Stimulated activated CD4-positive, alpha-beta T cell treated with anti-CD3 and anti-CD28 coated beads, Interleukin-15, amount 100 ng/mL, for 48 hours (primary cell): ENCODE data around the gene BMAL1.

Experiments
- DNase-seq, 2 donors: peaks; one replicate each; pipeline ENCODE4 v3.0.0-alpha.2; 2020; ENCODE audit warnings: low read depth in 2 of 2

The BMAL1 gene

DNA sequence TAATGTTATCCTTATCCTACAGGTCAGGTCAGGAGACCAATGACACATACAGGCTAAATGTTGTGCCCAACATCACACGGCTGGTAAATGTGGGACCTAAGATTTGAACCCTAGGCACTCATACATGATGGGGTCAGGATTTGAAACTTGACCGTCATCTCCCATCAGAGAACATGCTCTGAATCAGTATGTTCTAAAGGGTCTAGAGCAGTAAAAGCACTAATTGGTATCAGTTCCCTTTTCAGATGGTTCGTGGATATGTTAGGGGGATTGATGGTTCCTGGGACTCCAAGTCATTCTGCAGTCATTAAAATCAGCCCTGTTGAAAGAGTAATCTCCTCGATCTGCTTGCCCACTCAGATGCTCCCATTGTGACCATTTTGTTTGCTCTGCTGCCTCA, 65.5 kb downstream of the BMAL1 start:
- DNase-seq: no peak

DNA sequence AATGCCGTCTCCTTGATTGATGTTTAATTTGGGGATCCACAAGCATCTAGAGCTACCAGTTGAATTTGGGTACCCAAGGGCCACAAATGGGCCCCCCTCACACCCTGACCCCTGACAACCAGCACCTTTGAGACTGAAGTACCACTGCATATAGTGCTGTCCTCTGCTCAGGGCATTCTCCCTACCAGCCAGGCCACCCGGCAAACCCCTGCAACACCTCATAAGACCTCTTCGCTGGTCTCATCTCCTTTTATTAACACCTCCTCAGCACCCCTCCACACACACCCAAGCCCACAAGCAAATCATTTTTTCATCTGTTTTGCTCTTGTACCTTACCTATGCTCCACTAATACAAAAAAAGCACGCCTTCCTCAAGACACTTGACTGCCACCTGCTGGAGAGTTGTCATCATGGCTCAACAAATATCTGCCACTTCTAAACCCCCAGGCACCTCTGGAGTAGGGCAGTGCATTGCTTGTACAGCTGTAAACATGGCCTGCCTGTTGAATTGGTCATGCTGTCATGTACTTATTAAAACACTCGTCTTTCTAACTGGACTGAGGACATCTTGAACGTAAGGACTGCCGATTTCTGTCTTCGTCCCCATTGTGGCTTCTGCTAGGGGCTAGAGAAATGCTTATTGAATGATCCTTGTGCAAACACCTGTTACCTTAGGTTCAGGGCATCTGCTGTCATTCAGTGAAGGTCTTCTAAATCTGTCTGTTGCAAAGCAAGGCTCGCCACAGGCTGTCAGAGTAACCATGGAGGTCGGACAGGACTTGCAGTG, 66.5 kb downstream of the BMAL1 start:
- peak; percentile 40 to 63 for DNase-seq

DNA sequence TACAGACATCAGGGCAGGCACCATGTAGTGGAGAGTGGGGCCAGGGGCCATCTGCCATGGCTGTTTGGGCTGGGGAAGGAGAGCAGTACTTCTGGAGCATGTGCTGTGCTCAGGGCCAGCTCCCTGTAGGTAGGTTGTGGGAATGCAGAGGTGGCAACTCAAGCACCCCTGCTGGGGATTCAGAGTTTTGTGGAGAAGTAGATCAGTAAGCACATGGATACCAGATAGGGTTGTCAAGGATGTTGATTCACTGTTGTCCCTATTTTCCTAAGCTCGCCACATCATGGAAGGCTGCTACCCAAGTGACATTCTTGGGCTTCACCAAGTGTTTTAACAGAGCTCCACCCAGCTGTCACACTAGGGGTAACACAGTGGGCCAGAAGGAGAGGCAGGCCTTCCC, 67.2 kb downstream of the BMAL1 start:
- DNase-seq: no peak

DNA sequence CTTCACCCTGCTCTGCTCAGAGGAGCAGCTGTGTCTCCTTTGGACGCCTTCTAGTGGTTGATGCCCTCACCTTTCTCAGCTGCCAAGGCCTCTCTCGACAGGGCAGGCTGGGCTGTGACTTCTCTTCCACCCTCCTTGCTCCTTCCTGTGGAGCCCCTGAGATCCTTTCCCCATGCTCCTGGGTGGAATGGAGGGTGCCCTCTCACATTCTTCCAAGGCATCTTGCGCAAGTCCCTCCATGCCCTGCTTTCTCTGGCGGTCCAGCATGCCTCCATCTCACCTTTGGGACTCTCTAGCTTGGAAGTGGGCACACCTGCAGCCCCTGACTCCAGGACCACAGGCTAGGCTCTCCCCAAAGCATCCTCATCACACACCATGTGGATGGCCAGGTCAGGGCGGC, 68.9 kb downstream of the BMAL1 start:
- no peak for DNase-seq

DNA sequence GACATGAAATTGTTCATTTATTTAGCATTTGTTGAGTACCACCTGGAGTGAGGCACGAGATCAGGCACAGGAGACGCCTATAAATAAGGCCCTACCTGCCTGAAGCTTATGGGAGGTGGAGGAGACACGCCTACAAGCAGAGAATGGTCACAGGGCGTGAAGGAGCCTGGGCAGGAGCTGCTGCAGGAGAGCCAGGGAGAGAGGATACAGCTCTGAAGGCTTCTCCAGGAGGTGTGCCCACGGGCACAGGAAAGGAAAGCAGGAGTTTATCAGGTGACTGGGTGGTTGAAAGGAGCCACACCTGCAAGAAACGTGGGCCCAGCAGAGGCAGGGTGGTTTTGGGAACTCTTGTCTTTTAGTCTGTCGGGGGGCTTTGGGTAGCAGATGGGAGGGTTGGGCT, 70.3 kb downstream of the BMAL1 start:
- no peak for DNase-seq

DNA sequence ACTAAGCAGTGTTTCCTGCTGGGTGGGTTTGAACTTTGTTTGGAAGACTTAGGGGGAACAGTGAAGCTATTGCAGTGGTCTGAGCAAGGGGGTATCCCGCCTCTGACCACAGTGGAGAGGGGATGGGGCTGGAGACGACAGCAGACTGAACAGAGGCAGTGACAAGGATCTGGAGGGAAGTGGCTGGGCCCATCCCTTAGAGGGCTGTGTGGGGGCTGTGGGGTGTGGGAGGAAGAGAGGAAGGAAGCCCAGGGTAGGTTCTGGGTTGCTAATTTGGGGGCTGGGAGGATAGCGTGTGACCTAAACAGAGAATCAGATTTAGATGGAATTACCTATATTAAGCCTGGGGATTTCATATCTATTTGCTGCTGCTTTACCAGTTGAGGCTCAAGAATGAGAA, 70.7 kb downstream of the BMAL1 start:
- DNase-seq: no peak

DNA sequence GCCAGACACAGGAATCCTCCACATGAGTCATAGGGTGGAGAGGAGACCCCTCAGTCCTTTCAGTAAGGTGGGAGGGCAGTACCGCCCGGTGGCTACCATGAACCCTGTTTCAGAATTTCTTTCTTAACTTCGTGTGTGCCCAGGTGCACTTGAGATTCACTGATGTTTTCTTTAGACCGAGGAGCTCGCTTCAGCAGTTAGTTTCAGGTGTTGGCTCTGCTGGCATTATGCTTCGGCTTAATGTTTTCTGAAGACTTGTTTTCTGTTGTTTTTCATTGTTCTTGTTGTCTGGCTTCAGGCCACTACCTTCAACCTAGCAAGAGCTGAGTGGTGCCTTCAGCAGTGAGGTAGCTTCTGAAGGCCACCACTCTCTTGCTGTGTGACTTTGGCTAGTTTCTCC, 71.5 kb downstream of the BMAL1 start:
- no peak for DNase-seq

DNA sequence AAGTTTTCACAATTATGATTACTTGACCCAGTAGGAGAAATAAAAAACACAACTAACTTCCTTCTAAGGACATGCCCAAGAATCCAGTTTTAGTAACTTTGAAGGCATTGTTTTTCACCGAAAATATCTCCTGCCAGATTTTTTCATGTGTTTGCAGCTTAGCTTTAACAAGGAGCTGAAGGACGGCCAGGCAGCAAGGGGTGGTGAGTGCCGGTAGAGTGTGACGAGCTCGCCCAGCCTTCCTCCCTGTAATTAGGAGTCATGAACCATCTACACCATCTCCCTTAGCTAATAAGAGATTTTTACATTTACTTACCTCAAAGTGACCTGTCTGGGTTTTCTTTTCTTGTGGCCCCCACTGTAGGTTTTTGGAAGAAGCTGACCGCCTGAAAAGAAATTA, 72.0 kb downstream of the BMAL1 start:
- no peak for DNase-seq

DNA sequence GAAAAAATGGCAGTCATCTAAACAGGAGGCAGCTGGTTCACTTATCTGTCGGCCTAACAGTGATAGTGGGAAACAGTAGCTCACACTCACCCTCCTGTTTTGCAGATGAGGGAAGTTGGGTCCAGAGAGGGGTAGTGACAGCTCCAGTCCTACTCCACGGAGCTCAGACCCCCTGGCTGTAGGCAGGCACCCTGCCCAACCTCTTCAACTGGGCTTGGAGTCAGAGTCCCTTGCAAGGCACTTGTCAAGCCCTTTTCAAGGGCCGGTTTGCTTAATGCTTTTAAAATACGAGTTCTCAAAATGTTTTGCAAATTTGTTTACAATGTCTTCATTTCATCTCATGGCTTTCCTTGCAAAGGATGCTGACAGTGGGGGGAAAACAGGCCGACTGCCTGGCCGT, 75.1 kb downstream of the BMAL1 start:
- DNase-seq: no peak

DNA sequence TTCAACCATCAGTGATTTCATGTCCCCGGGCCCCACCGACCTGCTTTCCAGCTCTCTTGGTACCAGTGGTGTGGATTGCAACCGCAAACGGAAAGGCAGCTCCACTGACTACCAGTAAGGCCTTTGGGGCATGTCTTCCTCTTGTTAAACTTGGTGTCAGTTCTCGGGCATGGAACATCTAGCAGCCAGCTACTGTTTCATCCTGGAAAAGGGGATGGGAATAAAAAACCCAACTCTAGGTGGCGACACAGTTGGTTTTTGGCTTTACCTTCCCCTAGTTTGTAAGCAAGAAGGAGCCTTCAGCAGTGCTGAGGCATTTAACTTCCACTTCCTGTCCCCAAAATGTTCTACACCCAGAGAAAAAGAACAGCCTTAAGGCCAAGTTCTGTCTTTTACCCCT, 76.7 kb downstream of the BMAL1 start:
- DNase-seq: no peak

DNA sequence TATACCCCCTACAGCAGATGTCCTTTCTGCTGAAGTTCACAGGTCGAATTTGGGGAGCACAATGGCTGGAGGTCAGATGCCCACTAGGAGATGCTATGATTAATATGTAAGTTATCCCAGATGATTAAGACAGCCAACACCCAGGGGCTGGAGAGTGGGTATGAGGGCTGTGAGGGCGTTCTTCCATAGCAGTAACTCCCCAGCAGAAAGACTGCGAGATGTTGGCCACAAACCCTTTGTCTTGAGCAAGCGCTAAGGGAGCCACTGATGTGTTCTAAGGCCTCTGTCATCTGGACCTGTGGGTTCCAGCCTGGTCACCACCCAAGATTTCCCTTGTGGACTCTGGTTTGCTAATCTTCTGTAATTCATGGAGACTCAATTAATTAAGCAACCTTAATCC, 77.6 kb downstream of the BMAL1 start:
- DNase-seq: no peak

DNA sequence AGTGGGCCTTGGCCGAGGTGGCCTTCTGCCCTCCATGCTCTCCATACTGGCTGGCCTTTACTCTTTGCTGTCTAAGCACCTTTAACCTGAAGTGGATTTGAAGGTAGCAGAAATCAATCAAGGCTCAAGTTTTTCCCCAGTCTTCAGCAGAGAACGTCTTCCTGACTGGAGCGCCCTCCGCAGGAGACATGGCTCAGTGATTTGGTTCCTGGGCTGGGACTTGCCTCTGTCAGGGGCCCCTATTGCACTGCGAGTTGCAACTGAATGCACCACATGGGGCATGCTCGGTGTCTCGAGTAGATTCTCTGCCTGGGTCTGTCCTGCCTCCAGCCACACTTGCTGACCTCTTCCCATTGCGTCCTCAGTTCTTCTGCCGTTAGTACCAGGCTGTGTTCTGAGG, 79.6 kb downstream of the BMAL1 start:
- DNase-seq: no peak

DNA sequence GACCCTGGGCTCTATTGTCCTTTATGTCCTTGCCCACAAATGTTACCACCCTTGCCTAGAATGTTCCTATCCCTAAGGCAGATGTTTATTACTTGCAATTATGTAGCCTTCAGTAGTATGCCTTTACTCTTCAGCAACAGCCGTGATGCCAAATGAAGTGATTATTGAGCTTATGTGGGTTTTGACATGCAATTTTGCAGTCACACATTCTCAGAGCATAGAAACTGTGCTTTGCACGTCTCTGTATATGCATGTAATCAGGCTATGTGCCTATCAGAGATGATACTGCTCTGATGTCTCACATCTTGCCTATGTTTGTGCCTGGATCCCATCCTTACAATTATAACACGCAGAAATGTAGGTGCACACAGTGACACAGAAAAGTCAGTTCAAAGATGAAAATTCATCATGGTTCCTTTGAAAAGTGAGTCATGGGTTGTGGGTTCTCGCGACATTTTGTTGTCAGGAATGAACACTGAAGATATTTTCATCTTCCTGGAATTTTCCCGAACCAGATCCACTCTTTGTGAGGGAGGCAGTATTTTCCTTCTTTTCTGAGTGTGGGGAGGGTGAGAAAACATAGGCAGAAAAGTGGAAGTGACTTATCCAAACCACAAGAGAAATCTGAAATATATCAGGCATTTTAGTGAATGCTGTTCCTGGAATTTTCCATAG, 81.1 kb downstream of the BMAL1 start:
- DNase-seq: no peak

DNA sequence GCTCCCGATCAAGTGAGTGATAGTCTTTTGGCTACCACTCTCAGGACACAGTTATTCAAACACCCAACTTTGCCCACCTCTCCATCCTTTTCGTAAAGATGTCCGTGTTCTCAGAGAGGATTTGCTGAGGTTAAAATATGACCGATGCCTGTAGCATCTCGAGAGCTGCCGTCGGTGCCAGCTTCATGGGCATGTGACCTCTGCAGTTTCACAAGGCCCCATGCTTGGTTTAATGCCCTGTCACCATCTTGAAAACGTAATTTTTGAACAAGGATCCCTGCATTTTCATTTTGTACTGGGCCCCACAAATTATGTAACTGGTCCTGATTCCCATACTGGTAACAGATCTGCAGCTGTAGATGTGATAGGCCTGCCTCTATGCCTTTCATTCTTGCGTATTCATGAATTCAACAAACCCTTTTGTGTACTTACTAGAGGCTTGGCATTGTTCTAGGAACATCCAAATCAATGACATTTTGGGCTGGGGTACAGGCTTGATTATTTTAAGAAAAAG, 85.1 kb downstream of the BMAL1 start:
- DNase-seq: no peak

DNA sequence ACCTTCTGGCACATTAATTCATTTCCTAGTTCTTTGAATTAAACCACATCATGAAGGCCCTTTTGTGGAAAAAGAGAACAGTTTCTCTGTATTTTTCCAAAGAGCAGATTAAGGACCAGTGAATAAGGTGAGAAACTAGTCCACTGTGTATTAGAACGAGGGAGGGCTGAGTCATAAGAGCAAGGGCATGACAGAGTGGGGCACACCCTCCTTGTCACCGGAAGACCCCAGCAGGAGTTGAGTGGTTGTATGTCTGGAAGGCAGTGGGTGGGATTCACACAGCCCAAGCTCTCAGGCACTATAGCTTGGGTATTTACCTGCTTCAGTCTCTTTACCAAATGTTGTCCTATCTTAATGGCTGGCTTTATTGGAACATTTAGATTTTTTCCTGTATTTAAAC, 86.8 kb downstream of the BMAL1 start:
- DNase-seq: no peak

DNA sequence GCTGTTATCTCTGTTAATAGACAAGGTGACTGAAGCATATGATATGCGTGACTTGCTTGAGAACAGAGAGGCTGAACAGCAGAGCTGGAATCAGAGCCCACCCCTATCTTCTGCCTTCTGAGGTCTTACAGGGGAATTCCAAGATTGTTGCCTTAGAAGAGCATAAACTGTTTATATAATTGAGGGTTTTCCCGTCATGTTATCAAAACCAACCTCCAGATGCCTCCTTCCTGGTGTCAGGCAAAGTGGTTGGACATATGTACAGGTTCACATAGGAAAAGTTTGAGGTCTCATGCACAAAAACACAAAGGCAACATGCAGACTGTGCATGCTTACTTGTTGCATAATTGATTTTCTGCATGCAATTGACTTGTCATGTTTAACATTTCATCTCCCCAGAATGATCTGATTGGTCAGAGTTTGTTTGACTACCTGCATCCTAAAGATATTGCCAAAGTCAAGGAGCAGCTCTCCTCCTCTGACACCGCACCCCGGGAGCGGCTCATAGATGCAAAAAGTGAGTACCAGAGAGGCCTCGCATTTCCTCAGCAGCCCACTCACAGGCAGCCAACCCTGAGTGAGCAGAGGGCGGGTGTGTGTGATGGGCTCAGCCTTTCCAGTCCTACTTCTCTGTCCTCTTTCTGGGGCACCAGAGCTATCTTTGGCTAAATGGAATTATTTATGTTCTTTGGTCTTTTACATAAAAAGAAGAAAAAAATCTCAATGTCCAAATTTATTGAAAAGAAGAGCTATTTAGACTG, 88.9 kb downstream of the BMAL1 start:
- no peak for DNase-seq

DNA sequence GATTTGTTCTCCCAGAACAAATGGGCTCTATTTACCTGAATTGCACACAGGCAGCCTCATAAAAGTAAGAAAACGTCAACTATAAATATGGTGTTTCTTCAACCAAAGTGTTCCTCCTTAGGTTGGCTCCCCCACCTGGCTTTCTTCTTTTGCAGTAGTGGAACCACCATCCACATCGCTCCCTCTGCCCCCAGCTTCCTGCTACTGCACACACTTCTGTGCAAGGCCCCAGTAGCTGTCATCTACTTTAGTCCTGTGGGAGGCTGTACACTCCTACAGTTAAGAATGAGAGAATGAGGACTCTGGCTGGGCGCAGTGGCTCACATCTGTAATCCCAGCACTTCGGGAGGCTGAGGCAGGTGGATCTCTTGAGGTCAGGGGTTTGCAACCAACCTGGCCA, 89.5 kb downstream of the BMAL1 start:
- no peak for DNase-seq

DNA sequence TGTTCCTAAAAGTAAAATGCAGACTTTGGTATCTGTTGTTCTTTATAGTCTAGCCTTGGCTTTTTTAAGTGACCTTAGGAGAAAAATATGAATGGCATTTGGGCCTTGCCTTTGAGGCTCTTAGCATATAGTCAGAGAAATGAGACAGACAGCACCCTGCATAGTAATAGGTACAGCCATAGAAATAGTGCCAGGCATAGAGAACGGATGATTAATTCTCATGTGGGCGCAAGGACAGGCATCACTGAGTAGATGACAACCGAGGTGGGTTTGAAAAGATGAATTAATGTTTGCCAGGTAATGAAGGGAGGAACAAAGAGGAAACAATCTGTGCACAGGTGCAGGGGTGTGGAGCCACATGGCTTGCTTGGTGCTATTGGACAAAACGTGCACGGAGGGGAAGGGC, 90.5 kb downstream of the BMAL1 start:
- DNase-seq: no peak

DNA sequence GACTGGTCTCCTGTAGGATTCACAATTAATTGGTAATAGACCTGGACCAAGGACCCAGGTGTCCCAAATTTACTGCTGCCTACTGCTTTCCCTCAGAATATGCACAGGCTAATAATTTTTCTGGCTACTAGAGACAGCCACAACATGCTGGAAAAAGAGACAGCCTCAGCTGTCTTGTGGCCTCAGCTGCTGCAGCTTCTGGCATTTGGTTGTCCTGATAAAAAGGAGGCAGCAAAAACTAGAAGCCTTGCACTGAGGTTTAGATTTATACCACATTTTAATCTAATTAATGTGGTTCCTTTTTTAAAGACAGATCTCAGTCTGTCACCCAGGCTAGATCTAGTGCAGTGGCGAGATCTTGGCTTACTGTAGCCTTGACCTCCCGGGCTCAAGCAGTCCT, 95.6 kb downstream of the BMAL1 start:
- DNase-seq: no peak

DNA sequence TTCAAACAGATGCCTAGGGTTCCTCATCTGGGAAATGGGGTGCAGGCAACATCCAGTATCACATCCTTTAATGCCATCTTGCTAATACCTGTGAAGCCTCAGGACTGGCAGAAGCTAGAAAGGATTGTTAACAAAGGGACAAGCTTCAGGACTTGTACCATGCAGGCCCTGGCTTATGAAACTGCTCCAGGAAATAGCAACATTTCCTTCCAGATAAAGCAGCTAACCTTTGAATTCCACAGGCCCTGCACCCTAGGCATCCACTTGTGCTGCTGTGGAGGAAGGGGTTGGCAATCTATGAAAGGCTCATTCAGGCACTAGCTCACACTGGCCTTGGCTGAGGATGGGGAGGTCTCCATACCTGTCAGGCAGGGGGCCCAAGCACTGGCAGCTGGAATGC, 98.2 kb downstream of the BMAL1 start:
- no peak for DNase-seq

DNA sequence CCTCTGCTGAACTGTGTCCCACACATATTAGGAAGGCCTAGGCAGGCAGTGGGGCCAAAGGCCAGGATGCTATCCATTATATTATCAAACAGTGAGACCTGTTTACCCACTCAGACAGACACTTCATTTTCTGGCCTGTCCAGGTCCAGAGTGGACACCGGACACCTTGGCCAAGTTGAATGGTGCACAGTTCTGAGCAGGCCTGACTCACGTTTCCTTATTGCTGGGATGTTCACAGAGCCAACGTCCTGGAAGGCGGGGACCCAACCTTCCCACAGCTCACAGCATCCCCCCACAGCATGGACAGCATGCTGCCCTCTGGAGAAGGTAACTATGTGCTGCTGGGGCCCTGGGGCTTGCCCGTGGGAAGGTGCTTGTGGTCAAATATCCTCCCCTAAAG, 98.8 kb downstream of the BMAL1 start:
- DNase-seq: no peak

DNA sequence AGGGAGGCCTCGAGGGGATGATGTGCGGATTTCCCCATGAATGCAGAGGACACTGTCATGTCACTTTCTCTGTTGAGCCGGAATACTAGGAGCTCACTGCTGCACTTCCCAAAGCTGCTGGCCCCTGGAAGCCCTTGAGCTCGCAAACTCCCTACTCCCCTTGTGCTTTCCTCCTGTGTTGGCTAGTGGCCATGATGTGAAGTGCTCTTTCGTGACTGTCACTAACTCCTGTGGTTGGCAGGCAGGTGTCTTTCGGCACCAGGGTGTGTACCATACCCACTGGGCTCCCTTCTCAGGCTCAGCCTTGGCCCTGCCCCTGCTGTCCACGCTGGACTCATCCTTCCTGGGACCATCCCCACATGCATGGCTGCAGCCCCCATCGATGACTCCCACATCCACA, 99.2 kb downstream of the BMAL1 start:
- DNase-seq: no peak

DNA sequence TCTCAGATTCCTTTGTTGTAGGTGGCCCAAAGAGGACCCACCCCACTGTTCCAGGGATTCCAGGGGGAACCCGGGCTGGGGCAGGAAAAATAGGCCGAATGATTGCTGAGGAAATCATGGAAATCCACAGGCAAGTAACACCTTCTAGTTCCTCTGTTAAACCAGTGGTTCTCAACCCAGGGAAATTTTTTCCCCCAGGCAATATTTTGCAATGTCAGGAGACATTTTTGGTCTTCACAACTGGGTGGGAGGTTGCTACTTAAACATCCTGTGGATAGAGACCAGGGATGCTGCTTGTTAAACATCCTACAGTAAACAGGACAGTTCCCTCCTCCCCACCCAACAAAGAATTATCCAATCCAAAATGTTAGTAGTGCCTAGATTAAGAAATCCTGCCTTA, 100.7 kb downstream of the BMAL1 start:
- no peak for DNase-seq
